DMS53 (cell line): Measurements from ENCODE around the gene UST.

Experiments used
- DNase-seq: peaks from one replicate; lab custom pipeline; 2025; lab: John Stamatoyannopoulos, UW

The UST gene

GRCh38 chr6:148746363-148747144 is at the start of gene UST:
TSS of gene UST (plus strand) at chr6:148747030. CDS start at chr6:148747431, 401 bp downstream.
- peak; percentile 68 for DNase-seq

- DNase-seq, result no peak
Observed at GRCh38 chr6:148697895-148698440, 48.9 kb upstream of the UST start.

GRCh38 chr6:148698671-148699180 is 48.1 kb upstream of the UST start:
- no peak for DNase-seq

- no peak for DNase-seq
Observed at GRCh38 chr6:148700047-148700715, 46.6 kb upstream of the UST start.

GRCh38 chr6:148700741-148701311 is 46.0 kb upstream of the UST start:
- DNase-seq, result peak; percentile 47

GRCh38 chr6:148701375-148701774 is 45.5 kb upstream of the UST start:
- DNase-seq, result no peak

GRCh38 chr6:148703900-148704299 is 42.9 kb upstream of the UST start:
- no peak for DNase-seq

- no peak for DNase-seq
Observed at GRCh38 chr6:148704400-148705246, 42.2 kb upstream of the UST start.

- DNase-seq, result no peak
Observed at GRCh38 chr6:148708707-148709106, 38.1 kb upstream of the UST start.

GRCh38 chr6:148709577-148709976 is 37.3 kb upstream of the UST start:
- no peak for DNase-seq

- DNase-seq, result no peak
Observed at GRCh38 chr6:148711833-148712654, 34.8 kb upstream of the UST start.

- DNase-seq, result no peak
Observed at GRCh38 chr6:148713033-148713738, 33.6 kb upstream of the UST start.

GRCh38 chr6:148713921-148714320 is 32.9 kb upstream of the UST start:
- no peak for DNase-seq

- peak; percentile 10 for DNase-seq
Observed at GRCh38 chr6:148716811-148717210, 30.0 kb upstream of the UST start.

- DNase-seq, result no peak
Observed at GRCh38 chr6:148720406-148720805, 26.4 kb upstream of the UST start.

GRCh38 chr6:148720897-148721296 is 25.9 kb upstream of the UST start:
- no peak for DNase-seq

GRCh38 chr6:148723484-148723883 is 23.3 kb upstream of the UST start:
- DNase-seq, result no peak

GRCh38 chr6:148724428-148724827 is 22.4 kb upstream of the UST start:
- DNase-seq, result no peak

- DNase-seq, result no peak
Observed at GRCh38 chr6:148727104-148727503, 19.7 kb upstream of the UST start.

- DNase-seq, result no peak
Observed at GRCh38 chr6:148735989-148736388, 10.8 kb upstream of the UST start.
